Stimulated activated CD4-positive, alpha-beta T cell treated with anti-CD3 and anti-CD28 coated beads, Interleukin-15, amount 100 ng/mL, for 48 hours (primary cell): ENCODE results near the gene TAS2R46.
"Not testable (repeated sequence)": the region's sequence is repeated elsewhere in the genome, so short reads cannot be mapped to it uniquely, and the experiment has no call there.

Experiments
- DNase-seq, 2 donors: peaks; one replicate each; pipeline ENCODE4 v3.0.0-alpha.2; 2020; ENCODE audit warnings: low read depth in 2 of 2

The TAS2R46 gene, protein sequence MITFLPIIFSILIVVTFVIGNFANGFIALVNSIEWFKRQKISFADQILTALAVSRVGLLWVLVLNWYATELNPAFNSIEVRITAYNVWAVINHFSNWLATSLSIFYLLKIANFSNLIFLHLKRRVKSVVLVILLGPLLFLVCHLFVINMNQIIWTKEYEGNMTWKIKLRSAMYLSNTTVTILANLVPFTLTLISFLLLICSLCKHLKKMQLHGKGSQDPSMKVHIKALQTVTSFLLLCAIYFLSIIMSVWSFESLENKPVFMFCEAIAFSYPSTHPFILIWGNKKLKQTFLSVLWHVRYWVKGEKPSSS

DNA sequence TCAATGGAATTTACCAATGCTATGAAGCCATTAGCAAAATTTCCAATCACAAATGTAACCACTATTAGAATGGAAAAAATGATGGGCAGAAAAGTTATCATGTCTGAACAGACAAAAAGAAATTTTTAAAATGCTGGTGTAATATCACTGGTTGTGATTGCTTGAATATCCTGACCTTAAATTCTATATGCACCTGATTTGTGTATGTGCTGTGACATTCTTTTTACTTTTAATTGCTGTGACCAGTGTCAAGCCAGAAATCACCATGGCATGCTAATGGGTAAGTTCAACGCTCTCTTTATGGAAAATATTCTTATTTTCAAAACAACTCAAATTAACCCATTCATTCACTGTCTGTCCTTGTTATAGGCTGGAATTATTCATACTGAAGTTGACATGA is at the start of gene TAS2R46:
TSS of gene TAS2R46 (minus strand) at position 101 of the 400 bp plus-strand sequence. CDS start at position 101, 0 bp downstream.
- DNase-seq: not testable (repeated sequence)

DNA sequence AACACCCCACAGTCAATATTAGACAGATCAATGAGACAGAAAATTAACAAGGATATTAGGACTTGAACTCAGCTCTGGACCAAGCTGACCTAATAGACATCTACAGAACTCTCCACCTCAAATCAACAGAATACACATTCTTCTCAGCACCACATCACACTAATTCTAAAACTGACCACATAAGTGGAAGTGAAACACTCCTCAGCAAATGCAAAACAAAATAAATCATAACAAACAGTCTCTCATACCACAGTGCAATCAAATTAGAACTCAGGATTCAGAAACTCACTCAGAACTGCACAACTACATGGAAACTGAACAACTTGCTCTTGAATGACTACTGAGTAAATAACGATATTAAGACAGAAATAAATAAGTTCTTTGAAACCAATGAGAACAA is 49.1 kb upstream of the TAS2R46 start:
- DNase-seq: not testable (repeated sequence)

DNA sequence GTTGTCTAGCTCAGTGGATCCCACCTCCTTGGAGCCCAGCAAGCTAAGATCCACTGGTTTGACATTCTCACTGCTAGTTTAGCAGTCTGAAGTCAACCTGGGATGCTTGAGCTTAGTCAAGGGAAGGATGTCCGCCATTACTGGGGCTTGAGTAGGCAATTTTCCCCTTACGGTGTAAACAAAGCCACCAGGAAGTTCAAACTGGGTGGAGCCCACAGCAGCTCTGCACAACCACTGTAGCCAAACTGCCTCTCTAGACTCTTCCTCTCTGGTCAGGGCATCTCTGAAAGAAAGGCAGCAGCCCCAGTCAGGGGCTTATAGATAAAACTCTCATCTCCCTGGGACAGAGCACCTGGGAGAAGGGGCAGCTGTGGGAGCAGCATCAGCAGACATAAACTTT is 46.8 kb upstream of the TAS2R46 start:
- DNase-seq: no peak

DNA sequence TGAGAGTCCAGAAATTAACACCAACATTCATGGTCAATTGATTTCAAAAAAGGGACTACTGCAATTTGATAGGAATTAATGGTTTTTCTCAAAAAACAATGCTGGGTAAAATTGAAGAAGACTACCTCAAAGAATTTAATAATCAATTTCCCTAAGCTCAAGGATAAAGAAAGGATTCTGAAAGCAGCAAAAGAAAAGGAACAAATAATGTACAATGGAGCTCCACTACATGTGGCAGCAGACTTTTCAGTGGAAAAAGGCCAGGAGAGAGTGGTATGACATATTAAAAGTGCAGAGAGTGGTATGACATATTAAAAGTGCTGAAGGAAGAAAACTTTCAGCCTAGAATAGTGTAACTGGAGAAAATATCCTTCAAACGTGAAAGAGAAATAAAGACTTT is 45.6 kb upstream of the TAS2R46 start:
- DNase-seq: no peak

DNA sequence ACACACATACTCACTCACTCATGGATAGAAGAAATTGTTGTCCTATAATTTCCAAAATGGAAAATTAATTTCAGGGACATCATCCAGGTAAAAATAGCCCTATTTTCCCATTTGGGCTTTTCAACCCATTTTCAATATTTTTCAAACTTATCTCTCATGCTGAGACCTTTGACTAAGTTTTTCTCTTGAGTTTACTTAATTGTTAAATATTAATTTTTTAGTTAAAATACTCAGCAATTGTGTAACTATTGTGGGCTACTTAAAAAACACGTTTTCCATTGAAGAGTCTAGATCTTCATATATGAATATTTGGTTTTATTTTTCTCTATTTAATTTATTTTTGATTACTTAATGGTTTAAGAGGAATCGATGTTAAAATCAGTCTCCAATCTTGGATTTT is 44.2 kb upstream of the TAS2R46 start:
- no peak for DNase-seq

DNA sequence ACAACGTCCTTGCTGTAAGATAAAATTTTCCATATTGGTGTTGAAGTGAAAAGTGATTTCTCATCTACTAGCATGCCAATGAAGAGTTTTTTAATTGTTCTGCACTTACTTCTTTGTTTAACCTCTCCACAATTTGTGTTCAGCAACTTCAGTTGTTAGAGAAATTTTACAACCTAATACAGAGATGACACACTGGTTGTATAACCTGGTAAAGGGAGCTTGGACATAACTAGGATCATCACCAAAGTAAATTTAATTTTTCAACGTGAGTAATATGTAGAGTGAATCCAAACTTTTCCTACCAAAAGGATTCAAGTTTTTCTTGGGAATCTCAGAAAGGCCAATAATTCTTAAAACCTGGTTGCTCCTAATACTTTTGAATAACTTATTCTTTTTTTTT is 43.5 kb upstream of the TAS2R46 start:
- DNase-seq: no peak

DNA sequence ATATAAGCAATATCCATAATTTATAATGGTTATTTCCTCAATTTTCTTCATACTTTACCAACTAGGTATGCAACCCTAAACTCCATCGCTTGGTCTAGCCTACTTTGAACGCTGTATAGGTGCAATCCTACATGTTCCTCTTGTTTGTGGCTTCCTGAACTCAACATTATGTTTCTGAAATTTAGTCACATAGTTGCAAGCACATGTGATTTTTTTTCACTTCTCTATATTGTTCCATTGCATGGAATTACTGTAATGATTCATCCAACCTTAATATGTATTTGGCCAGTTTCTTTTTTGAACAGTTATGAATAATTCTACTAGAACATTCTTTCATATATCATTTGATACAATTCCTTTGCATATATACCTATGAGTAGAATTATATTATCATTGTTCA is 32.8 kb upstream of the TAS2R46 start:
- not testable (repeated sequence) for DNase-seq

DNA sequence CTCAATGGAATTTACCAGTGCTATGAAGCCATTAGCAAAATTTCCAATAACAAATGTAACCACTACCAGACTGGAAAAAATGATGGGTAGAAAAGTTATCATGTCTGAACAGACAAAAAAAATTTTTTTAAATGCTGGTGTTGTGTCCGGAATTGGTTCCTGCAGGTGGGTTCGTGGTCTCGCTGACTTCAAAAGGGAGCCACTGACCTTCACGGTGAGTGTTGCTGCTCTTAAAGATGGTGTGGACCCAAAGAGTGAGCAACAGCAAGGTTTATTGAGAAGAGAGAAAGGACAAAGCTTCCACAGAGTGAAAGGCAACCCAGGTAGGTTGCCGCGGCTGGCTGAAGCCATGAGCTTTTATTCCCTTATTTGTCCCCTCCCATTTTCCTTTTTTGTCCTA is 30.0 kb upstream of the TAS2R46 start, which contains the start of gene TAS2R43:
TSS of gene TAS2R43 (minus strand) at position 186 of the 400 bp plus-strand sequence. CDS start at position 102, 84 bp downstream.
- no peak for DNase-seq

DNA sequence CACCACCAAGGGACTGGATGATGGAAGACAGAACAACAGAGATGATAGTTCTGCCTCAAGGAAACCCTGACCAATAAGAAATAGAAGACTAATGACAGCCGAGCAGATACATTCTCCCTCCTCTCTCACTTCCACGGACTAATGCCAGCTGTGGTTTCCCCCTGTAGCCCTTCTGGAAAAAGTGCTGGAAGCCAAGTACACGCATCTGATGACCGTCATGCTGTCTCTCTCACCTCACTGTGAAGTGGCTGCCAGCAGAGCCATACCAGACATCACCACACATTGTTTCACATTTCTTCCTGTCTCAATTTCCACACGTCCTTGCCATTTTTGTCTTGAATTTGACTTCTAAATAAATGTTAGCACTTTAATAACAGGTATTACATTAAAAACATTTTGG is 27.2 kb upstream of the TAS2R46 start:
- no peak for DNase-seq

DNA sequence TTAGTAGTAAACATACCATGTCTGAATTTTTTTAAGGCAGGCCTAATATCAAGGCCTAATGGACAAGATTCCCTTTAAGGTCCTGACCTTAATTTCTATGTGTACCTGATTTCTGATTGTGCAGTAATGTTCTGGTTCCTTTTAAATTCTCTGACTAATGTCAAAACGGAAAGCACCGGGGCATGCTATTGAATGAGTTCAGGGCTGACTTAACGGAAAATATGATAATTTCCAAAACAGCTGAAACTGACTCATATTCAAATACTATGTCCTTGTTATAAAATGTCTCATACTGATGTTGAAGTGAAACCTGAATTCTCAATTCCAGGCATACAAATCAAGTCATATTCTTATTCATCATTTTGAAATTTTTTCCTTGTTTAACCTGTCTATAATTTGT is 23.3 kb upstream of the TAS2R46 start:
- peak in 1 of 2 donors; percentile 5 for DNase-seq

DNA sequence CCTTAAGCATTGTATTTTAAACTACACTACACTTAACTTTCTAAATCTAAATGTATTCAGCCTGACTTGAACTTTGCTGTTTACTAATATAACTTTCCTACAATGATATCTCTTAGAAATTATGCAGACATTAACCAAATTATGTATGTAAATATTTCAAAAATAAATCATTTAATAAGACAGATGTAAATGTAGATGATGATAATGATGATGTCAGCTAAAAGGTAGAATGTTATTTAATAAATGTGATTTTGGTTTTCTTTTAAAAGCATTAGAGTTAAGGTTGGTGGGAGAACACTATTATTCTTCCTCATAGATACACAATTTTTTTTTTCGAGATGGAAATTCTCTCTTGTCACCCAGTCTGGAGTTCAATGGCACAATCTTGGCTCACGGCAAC is 19.9 kb upstream of the TAS2R46 start:
- DNase-seq: no peak

DNA sequence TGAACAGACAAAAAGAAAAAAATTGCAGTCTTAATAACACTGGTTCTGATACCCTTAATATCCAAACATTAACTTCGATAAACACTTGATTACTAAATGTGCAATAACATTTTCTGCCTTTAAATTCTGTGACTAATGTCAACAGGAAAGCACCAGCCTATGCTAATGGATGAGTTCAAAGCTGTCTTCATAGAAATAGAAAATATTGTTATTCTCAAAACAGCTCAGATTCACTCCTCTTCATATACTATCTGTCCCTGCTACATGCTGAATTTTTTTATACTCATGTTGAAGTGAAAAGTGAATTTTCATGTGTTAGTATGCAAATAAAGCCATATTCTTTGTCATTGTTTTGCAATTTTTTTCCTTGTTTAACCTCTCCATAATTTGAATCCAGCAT is 16.2 kb upstream of the TAS2R46 start:
- DNase-seq: no peak

DNA sequence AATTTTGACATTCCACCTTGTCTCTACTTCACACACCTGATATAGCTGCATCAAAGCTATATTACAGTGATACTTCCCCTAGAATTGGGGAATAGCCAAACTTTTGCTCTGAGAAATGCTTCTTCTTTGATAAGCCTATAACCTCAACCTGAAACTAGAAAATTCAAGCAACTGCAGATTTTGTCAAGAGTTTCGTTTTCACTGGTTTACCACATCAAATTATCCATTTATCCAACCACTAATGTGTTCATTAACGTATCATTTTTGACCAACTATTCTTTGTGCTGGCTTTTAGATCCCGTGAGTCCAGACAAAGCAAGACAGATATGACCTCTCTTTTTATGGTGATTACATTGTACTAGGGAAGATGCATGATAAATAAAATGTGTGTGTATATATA is 13.5 kb upstream of the TAS2R46 start:
- DNase-seq: no peak

DNA sequence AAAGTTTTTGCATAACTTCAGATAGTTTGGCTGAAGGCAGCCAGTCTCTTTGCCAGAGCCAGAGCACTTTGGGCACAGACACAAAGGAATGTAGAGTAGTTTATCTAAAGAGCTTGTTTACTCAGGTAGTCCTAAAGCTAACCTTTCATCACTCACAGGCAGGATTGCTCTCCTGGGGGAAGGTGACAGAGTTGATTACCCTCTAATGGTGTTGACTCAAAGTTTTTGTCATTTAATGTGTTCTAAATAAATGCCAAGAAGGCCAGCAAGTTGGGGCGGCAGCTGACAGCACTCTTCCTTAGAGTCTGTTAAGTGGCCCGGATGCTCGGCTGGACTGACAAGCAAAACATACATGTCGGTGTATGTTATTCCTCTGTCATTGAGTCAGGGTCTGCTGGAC is 9.3 kb upstream of the TAS2R46 start:
- DNase-seq: no peak

DNA sequence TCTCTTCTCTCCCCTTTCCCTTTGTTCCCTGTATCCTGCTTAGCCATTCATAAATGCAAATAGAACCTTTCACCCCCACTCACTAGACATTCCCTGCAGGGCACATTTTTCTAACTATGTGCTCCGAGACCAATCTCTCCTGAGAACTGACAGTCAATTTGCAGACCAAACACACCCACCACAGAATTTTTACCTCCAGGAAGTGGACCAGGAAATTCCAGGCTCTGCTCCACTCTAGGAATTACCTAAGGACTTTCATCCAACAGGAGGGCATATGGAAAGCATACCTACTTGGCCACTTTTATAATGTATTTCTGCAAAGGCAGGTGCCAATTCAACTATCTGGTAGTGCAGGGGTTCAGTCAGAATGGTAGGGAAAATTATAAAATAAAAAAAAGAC is 8.9 kb upstream of the TAS2R46 start:
- no peak for DNase-seq

DNA sequence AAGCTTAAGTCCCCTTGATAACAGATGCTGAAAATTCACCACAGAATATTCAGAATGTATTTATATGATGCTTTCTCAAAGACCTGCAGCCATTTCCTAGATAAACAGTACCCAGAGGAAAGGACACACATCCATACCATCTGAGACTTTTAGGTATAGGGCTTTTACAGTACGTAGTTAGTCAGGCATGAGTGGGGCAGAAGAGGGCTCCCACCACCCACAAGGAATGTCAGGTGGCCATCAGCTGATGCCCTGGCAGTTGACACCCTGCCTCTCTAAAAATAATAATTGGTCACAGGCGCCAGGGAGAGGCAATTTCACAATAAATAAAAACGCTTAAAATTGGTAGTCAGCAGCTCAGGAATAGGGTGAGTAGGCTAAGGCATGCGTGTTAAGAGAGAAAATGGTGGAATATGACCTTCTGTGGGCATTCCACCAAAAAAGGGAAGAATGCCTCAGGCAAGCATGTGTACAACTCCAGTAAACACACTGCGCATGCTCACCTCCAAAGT is 7.8 kb upstream of the TAS2R46 start:
- DNase-seq: no peak

DNA sequence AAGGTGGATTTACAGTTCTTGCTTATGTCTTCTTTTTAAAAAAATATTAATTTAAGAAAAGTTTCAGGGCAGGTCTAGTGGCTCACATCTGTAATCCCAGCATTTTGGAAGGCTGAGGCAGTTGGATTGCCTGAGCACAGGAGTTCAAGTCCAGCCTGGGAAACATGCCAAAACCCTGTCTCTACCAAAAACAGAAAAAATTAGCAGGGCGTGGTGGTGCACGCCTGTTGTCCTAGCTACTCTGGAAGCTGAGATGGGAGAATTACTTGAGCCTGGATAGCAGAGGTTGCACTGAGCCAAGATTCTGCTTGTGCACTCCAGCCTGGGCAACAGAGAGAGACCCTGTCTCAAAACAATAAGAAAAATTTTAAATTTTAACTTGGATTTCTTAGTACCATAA is 5.4 kb upstream of the TAS2R46 start:
- no peak for DNase-seq

DNA sequence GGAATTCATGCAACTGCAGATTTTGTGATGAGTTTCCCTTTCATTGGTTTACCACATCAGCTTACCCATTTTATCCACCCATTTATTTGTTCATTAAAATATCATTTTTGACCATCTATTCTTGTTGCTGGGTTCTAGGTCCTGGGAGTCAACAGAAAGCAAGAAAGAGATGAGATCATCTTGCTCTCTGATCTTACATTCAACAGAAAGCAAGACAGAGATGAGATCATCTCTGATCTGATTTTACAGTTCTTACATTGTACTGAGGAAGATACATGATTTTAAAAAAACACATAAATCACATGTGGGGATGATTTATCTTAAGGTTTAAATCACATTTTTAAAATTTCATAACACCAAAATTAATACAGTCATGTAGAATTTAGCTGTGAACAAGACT is 2.3 kb downstream of the TAS2R46 start:
- DNase-seq: no peak

DNA sequence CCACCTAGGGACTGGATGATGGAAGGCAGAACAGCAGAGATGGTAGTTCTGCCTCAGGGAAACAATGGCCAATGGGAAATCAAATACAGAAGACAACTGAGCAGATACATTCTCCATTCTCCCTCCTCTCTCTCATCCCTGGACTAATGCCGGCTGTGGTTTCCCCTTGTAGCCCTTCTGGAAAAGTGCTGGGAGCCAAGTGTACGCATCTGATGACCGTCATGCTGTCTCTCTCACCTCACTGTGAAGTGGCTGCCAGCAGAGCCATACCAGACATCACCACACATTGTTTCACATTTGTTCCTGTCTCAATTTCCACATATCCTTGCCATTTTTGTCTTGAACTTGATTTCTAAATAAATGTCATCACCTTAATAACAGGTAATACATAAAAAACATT is 3.1 kb downstream of the TAS2R46 start:
- DNase-seq: no peak

DNA sequence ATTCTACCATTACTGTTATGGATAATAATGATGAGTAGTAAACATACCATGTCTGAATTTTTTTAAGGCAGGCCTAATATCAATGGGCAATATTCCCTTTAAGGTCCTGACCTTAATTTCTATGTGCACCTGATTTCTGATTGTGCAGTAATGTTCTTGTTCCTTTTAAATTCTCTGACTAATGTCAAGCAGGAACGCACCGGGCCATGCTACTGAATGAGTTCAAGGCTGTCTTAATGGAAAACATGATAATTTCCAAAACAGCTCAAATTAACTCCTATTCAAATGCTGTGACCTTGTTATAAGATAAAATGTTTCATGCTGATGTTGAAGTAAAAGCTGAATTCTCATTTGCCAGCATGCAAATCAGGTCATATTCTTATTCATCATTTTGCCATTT is 6.8 kb downstream of the TAS2R46 start:
- no peak for DNase-seq

DNA sequence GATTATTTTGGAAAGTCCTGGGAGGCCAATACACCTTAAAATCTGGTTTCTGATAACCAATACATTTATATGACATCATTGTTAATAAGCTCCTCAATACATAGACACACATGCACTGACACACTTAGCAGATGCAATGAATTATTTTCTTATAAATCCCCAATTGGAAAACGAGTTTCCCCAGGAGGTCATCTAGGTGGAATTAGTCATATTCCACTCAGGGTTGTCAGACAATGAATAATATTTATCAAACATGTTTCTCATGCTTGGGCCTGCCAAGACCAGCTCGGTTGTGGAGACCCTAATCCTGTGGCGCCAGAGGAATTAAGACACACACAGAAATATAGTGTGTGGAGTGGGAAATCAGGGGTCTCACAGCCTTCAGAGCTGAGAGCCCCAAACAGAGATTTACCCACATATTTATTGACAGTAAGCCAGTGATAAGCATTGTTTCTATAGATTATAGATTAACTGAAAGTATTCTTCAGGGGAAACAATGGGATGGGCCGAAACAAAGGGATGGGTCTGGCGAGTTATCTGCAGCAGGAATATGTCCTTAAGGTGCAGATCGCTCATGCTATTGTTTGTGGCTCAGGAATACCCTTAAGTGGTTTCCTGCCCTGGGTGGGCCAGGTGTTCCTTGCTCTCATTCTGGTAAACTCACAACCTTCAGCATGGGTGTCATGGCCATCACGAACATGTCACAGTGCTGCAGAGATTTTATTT is 12.1 kb downstream of the TAS2R46 start:
- DNase-seq: not testable (repeated sequence)

DNA sequence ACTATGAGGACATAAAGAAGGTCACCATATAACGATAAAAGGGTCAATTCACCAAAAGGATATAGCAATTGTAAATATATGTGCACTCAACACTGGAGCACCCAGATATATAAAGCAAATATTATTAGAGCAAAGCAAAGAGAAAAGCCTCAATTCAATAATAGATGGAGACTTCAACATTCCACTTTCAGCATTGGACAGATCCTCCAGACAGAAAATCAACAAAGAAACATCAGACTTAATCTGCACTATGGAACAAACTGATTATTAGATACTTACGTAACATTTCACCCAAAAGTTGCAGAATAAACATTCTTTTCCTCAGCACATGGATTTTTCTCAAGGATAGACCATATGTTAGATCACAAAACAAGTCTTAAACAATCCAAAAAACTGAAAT is 20.7 kb downstream of the TAS2R46 start:
- DNase-seq: not testable (repeated sequence)

DNA sequence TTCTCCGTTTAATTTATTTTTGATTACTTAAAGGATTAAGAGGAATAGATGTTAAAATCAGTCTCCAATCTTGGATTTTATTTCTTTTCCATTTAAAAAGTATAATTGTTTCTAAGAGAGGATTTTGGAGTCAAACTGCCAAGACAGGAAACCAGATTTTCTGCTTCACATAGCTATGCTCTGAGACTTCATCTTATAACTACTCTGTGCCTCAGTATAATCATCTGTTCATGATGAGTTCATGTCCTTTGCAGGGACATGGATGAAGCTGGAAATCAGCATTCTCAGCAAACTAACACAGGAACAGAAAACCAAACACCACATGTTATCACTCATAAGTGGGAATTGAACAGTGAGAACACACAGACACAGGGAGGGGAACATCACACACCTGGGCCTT is 21.9 kb downstream of the TAS2R46 start:
- DNase-seq: no peak
